ENCODE data around the gene FAM210A.

The FAM210A gene

GRCh38 chr18:13649397-13650390 is 76.7 kb downstream of the FAM210A start:
- in situ Hi-C loops (cut with HindIII; ENCODE audit: low sequenced_read_pairs) = loop anchor here (25.0 kb wide), 1 partner anchor 437 kb away; the partner anchor contains the start of gene LDLRAD4

GRCh38 chr18:13647761-13648160 is 78.6 kb downstream of the FAM210A start:
- in situ Hi-C loops (cut with HindIII; ENCODE audit: low sequenced_read_pairs) = loop anchor here (25.0 kb wide), 1 partner anchor 435 kb away; the partner anchor contains the start of gene LDLRAD4

GRCh38 chr18:13646633-13647032 is 79.7 kb downstream of the FAM210A start:
- in situ Hi-C loops (cut with HindIII; ENCODE audit: low sequenced_read_pairs) = loop anchor here (25.0 kb wide), 1 partner anchor 434 kb away; the partner anchor contains the start of gene LDLRAD4

- in situ Hi-C loops (cut with HindIII; ENCODE audit: low sequenced_read_pairs) = loop anchor here (25.0 kb wide), 1 partner anchor 433 kb away; the partner anchor contains the start of gene LDLRAD4
Observed at GRCh38 chr18:13645093-13645492, 81.3 kb downstream of the FAM210A start.

- in situ Hi-C loops (cut with HindIII; ENCODE audit: low sequenced_read_pairs) = loop anchor here (25.0 kb wide), 1 partner anchor 431 kb away; the partner anchor contains the start of gene LDLRAD4
Observed at GRCh38 chr18:13643261-13643751, 83.1 kb downstream of the FAM210A start.

GRCh38 chr18:13642440-13642827 is 83.9 kb downstream of the FAM210A start:
- in situ Hi-C loops (cut with HindIII; ENCODE audit: low sequenced_read_pairs) = loop anchor here (25.0 kb wide), 1 partner anchor 430 kb away; the partner anchor contains the start of gene LDLRAD4

- in situ Hi-C loops (cut with HindIII; ENCODE audit: low sequenced_read_pairs) = loop anchor here (25.0 kb wide), 1 partner anchor 429 kb away; the partner anchor contains the start of gene LDLRAD4
Observed at GRCh38 chr18:13641551-13642439, 84.6 kb downstream of the FAM210A start.

GRCh38 chr18:13640266-13640860 is 86.0 kb downstream of the FAM210A start:
- in situ Hi-C loops (cut with HindIII; ENCODE audit: low sequenced_read_pairs) = loop anchor here (25.0 kb wide), 1 partner anchor 428 kb away; the partner anchor contains the start of gene LDLRAD4

- in situ Hi-C loops (cut with HindIII; ENCODE audit: low sequenced_read_pairs) = loop anchor here (25.0 kb wide), 1 partner anchor 427 kb away; the partner anchor contains the start of gene LDLRAD4
Observed at GRCh38 chr18:13638719-13639595, 87.4 kb downstream of the FAM210A start.

- in situ Hi-C loops (cut with HindIII; ENCODE audit: low sequenced_read_pairs) = loop anchor here (25.0 kb wide), 1 partner anchor 423 kb away; the partner anchor contains the start of gene LDLRAD4
Observed at GRCh38 chr18:13635046-13635445, 91.3 kb downstream of the FAM210A start.

- in situ Hi-C loops (cut with HindIII; ENCODE audit: low sequenced_read_pairs) = loop anchor here (25.0 kb wide), 1 partner anchor 421 kb away; the partner anchor contains the start of gene LDLRAD4
Observed at GRCh38 chr18:13633700-13634099, 92.7 kb downstream of the FAM210A start.

GRCh38 chr18:13630716-13631268 is 95.6 kb downstream of the FAM210A start:
- in situ Hi-C loops (cut with HindIII; ENCODE audit: low sequenced_read_pairs) = loop anchor here (25.0 kb wide), 1 partner anchor 418 kb away; the partner anchor contains the start of gene LDLRAD4

GRCh38 chr18:13629841-13630715 is 96.3 kb downstream of the FAM210A start:
- in situ Hi-C loops (cut with HindIII; ENCODE audit: low sequenced_read_pairs) = loop anchor here (5.0 to 25.0 kb wide), 2 partner anchors 32 to 418 kb away; partner anchors contain the start of gene LDLRAD4

- in situ Hi-C loops (cut with HindIII; ENCODE audit: low sequenced_read_pairs) = loop anchor here (5.0 to 25.0 kb wide), 2 partner anchors 34 to 416 kb away; partner anchors contain the start of gene LDLRAD4
Observed at GRCh38 chr18:13628211-13628610, 98.1 kb downstream of the FAM210A start.

GRCh38 chr18:13627639-13628038 is 98.7 kb downstream of the FAM210A start:
- in situ Hi-C loops (cut with HindIII; ENCODE audit: low sequenced_read_pairs) = loop anchor here (5.0 to 25.0 kb wide), 2 partner anchors 35 to 415 kb away; partner anchors contain the start of gene LDLRAD4

- in situ Hi-C loops (cut with HindIII; ENCODE audit: low sequenced_read_pairs) = loop anchor here (5.0 to 25.0 kb wide), 2 partner anchors 36 to 414 kb away; partner anchors contain the start of gene LDLRAD4
Observed at GRCh38 chr18:13626544-13626908, 99.8 kb downstream of the FAM210A start.
